HepG2 (cell line): ENCODE results near the gene EIF4E1B. TPM values are rescaled to one million over a fixed set of nuclear protein-coding genes. Genes with fewer than 3 reads are reported as not detected.

Experiments used
- ARHGAP35 ChIP-seq: sonication (generic); formaldehyde crosslinking; IDR thresholded peaks from 2 replicates; pipeline ENCODE4 v1.9.0; 2022; ENCODE audit warnings: mild to moderate bottlenecking, inconsistent platforms, moderate library complexity, missing genetic modification reagents, borderline replicate concordance
- CHD2 ChIP-seq: IDR thresholded peaks from 2 replicates; pipeline ENCODE4 v1.6.1; 2011; ENCODE audit warnings: low read depth, low read length, improper control_type of control experiment
- DNMT3B ChIP-seq: conservative IDR thresholded peaks from 2 replicates; pipeline ENCODE4 v1.6.1; 2016; ENCODE audit warnings: missing biosample characterization, control low read depth
- ISX ChIP-seq: sonication (generic); formaldehyde crosslinking; conservative IDR thresholded peaks from 2 replicates; pipeline ENCODE4 v1.5.0; 2020; ENCODE audit warnings: missing genetic modification reagents
- JUNB ChIP-seq: sonication (generic); formaldehyde crosslinking; IDR thresholded peaks from 2 replicates; pipeline ENCODE4 v1.8.0; 2022; ENCODE audit warnings: missing genetic modification reagents, mild to moderate bottlenecking, borderline replicate concordance
- NRL ChIP-seq: sonication (generic); formaldehyde crosslinking; IDR thresholded peaks from 2 replicates; pipeline ENCODE4 v1.5.0; 2020; ENCODE audit warnings: missing genetic modification reagents, mild to moderate bottlenecking, moderate library complexity, borderline replicate concordance
- SIN3B ChIP-seq: fragments of 150-350 bp; IDR thresholded peaks from 2 replicates; pipeline ENCODE4 v1.6.1; 2014; ENCODE audit warnings: low read length
- TAF15 ChIP-seq: fragments of 200-400 bp; formaldehyde crosslinking; IDR thresholded peaks from one replicate; pipeline ENCODE4 v1.6.1; 2018; ENCODE audit warnings: mild to moderate bottlenecking, low read depth, low read length; ENCODE audit not compliant: poor library complexity, severe bottlenecking
- XBP1 ChIP-seq: sonication (generic); formaldehyde crosslinking; IDR thresholded peaks from 2 replicates; pipeline ENCODE4 v1.5.0; 2020; ENCODE audit warnings: missing genetic modification reagents
- ZSCAN9 ChIP-seq: IDR thresholded peaks from 2 replicates; pipeline ENCODE4 v1.6.1; 2016; ENCODE audit warnings: borderline replicate concordance
- microRNA-seq: library from miRNA; unstranded; fragments of <30 nt; microRNA quantifications from one replicate; pipeline ENCODE4, GENCODE V29; 2020
- polyA plus RNA-seq, 8 experiments: library from polyadenylated mRNA; depleted of rRNA in 3 of 8; stranded (reverse) in 7 of 8; unstranded in 1 of 8; fragments of >200 nt; fragmentation: Illumina TruSeq in 4 of 8; extraction: Trizol in 4 of 8; gene quantifications; 2 replicates each; pipeline versions ENCODE4 v1.2.1 to v1.2.3, GENCODE V29; 2011 to 2016; ENCODE audit warnings: low read depth in 4 of 8, missing spikeins in 1 of 8, mixed read lengths in 1 of 8; ENCODE audit not compliant: insufficient read depth in 1 of 8
- small RNA-seq, 3 experiments: library from RNA; depleted of rRNA; stranded (forward); fragments of <200 nt; gene quantifications; one replicate each; pipeline ENCODE3, GENCODE V24; 2012; ENCODE audit warnings: low read depth in 2 of 3, low replicate concordance in 1 of 3; ENCODE audit not compliant: insufficient read length in 3 of 3, insufficient read depth in 2 of 3
- total RNA-seq, 5 experiments: library from RNA; depleted of rRNA; stranded (reverse); fragments of >200 nt; fragmentation: Illumina TruSeq; extraction: Trizol; gene quantifications; 2 replicates each; pipeline ENCODE4 v1.2.3, GENCODE V29; 2016; ENCODE audit warnings: low read depth in 1 of 5
- TF ChIP-seq, protein P1 (sequence below): sonication (generic); formaldehyde crosslinking; IDR thresholded peaks from 2 replicates; pipeline ENCODE4 v1.5.0; 2020; ENCODE audit warnings: mild to moderate bottlenecking, missing genetic modification reagents
- TF ChIP-seq, protein P2 (sequence below): IDR thresholded peaks from 2 replicates; pipeline ENCODE4 v1.6.1; 2018; ENCODE audit warnings: missing genetic modification reagents, mild to moderate bottlenecking, missing compliant biosample characterization

EIF4E1B gene
- total and polyA plus RNA-seq, 2 of the 13 experiments (the other 11 are each of a cell fraction or from before 2014, with no cell fraction given) = not detected

DNA sequence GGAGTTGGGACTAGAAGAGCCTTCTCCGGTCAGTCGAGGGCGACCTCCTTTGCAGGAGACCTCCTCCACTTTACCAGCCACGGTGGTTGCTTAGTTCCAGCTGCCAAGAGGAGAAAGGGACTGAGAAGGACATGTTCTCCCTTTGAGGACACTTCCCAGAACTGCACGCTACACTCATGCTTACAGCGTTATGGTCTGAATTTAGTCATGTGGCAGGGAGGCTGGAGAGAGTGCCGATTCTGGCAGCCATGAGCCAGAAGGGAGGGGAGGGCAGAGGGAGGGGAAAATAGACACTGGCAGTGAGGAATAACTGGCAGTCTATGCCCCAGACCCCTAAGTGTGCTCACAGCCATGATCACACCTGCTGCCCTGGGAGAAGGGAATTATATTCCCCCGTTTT is 64.6 kb downstream of the EIF4E1B start (continued):
- TF ChIP-seq ARHGAP35 (CRISPR knock-in tag) = no peak
- TF ChIP-seq SIN3B = no peak
- no peak for TF ChIP-seq TAF15
- TF ChIP-seq, protein P1, sequence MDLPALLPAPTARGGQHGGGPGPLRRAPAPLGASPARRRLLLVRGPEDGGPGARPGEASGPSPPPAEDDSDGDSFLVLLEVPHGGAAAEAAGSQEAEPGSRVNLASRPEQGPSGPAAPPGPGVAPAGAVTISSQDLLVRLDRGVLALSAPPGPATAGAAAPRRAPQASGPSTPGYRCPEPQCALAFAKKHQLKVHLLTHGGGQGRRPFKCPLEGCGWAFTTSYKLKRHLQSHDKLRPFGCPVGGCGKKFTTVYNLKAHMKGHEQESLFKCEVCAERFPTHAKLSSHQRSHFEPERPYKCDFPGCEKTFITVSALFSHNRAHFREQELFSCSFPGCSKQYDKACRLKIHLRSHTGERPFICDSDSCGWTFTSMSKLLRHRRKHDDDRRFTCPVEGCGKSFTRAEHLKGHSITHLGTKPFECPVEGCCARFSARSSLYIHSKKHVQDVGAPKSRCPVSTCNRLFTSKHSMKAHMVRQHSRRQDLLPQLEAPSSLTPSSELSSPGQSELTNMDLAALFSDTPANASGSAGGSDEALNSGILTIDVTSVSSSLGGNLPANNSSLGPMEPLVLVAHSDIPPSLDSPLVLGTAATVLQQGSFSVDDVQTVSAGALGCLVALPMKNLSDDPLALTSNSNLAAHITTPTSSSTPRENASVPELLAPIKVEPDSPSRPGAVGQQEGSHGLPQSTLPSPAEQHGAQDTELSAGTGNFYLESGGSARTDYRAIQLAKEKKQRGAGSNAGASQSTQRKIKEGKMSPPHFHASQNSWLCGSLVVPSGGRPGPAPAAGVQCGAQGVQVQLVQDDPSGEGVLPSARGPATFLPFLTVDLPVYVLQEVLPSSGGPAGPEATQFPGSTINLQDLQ (CRISPR knock-in tag) = no peak
- TF ChIP-seq DNMT3B (CRISPR knock-in tag) = no peak
- no peak for TF ChIP-seq JUNB (CRISPR knock-in tag)
- no peak for TF ChIP-seq NRL (CRISPR knock-in tag)
- TF ChIP-seq CHD2 = no peak
- TF ChIP-seq, protein P2, sequence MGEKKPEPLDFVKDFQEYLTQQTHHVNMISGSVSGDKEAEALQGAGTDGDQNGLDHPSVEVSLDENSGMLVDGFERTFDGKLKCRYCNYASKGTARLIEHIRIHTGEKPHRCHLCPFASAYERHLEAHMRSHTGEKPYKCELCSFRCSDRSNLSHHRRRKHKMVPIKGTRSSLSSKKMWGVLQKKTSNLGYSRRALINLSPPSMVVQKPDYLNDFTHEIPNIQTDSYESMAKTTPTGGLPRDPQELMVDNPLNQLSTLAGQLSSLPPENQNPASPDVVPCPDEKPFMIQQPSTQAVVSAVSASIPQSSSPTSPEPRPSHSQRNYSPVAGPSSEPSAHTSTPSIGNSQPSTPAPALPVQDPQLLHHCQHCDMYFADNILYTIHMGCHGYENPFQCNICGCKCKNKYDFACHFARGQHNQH (CRISPR knock-in tag) = no peak
- no peak for TF ChIP-seq XBP1 (CRISPR knock-in tag)
- TF ChIP-seq ZSCAN9 (CRISPR knock-in tag) = no peak
- TF ChIP-seq ISX = no peak

Small RNAs within 50 kb of the gene (microRNA-seq; reads per million reads assigned to microRNA genes)
- not detected for gene MIR4281

Small RNAs within 50 kb of the gene (small RNA-seq; reads per million reads assigned to genes)
- 0 reads per million in 3 experiments for gene MIR4281

Other genes with a start within 250 kb of the EIF4E1B start
- gene NOP16, start 242.1 kb upstream of the EIF4E1B start, total RNA-seq (2016; rRNA removed; fragmentation: Illumina TruSeq; extraction: Trizol) = 48.4 and 58.4 TPM in 2 replicates
- 43.3 and 45.9 TPM in 2 replicates for gene NOP16, start 242.1 kb upstream of the EIF4E1B start, polyA plus RNA-seq (2011; rRNA removed)
- 89.2 and 95.7 TPM in 2 replicates for gene HIGD2A, start 241.9 kb upstream of the EIF4E1B start, total RNA-seq (2016; rRNA removed; fragmentation: Illumina TruSeq; extraction: Trizol)
- gene HIGD2A, start 241.9 kb upstream of the EIF4E1B start, polyA plus RNA-seq (2011; rRNA removed) = 146 TPM in 2 replicates
- 30.7 and 33.8 TPM in 2 replicates for gene CLTB, start 214.1 kb upstream of the EIF4E1B start, total RNA-seq (2016; rRNA removed; fragmentation: Illumina TruSeq; extraction: Trizol)
- gene CLTB, start 214.1 kb upstream of the EIF4E1B start, polyA plus RNA-seq (2011; rRNA removed) = 23.3 and 24.8 TPM in 2 replicates
- 21.5 and 34.3 TPM in 2 replicates for gene FAF2, start 182.3 kb upstream of the EIF4E1B start, total RNA-seq (2016; rRNA removed; fragmentation: Illumina TruSeq; extraction: Trizol)
- gene FAF2, start 182.3 kb upstream of the EIF4E1B start, polyA plus RNA-seq (2011; rRNA removed) = 24.6 and 27.8 TPM in 2 replicates
- gene RNF44, start 93.3 kb upstream of the EIF4E1B start, total RNA-seq (2016; rRNA removed; fragmentation: Illumina TruSeq; extraction: Trizol) = 5.1 and 9.2 TPM in 2 replicates
- 16.8 and 19.1 TPM in 2 replicates for gene RNF44, start 93.3 kb upstream of the EIF4E1B start, polyA plus RNA-seq (2011; rRNA removed)
- 7.8 and 17.9 TPM in 2 replicates for gene CDHR2, start 81.3 kb upstream of the EIF4E1B start, total RNA-seq (2016; rRNA removed; fragmentation: Illumina TruSeq; extraction: Trizol)
- gene CDHR2, start 81.3 kb upstream of the EIF4E1B start, polyA plus RNA-seq (2011; rRNA removed) = 20.9 and 27.3 TPM in 2 replicates
- 2.0 and 2.1 TPM in 2 replicates for gene GPRIN1, start 20.5 kb upstream of the EIF4E1B start, total RNA-seq (2016; rRNA removed; fragmentation: Illumina TruSeq; extraction: Trizol)
- 0.32 and 0.56 TPM in 2 replicates for gene GPRIN1, start 20.5 kb upstream of the EIF4E1B start, polyA plus RNA-seq (2011; rRNA removed)
- gene SNCB, start 141 bp upstream of the EIF4E1B start, total RNA-seq (2016; rRNA removed; fragmentation: Illumina TruSeq; extraction: Trizol) = not detected in 2 replicates
- gene SNCB, start 141 bp upstream of the EIF4E1B start, polyA plus RNA-seq (2011; rRNA removed) = not detected in 2 replicates
- 10.1 and 11.5 TPM in 2 replicates for gene TSPAN17, start 16.8 kb downstream of the EIF4E1B start, total RNA-seq (2016; rRNA removed; fragmentation: Illumina TruSeq; extraction: Trizol)
- gene TSPAN17, start 16.8 kb downstream of the EIF4E1B start, polyA plus RNA-seq (2011; rRNA removed) = 15.0 and 20.0 TPM in 2 replicates
- not detected in 2 replicates for gene UNC5A, start 179.9 kb downstream of the EIF4E1B start, total RNA-seq (2016; rRNA removed; fragmentation: Illumina TruSeq; extraction: Trizol)
- gene UNC5A, start 179.9 kb downstream of the EIF4E1B start, polyA plus RNA-seq (2011; rRNA removed) = 0.03 TPM in 1 of 2 replicates, not detected in the other